GM21367 (cell line): Measurements from ENCODE around the gene SOWAHA.
"Not testable (repeated sequence)": the region's sequence is repeated elsewhere in the genome, so short reads cannot be mapped to it uniquely, and the experiment has no call there.

Experiments
- ATAC-seq: cut with Tn5 transposase; IDR thresholded peaks from one replicate; pipeline ENCODE4 v1.9.1; 2021; ENCODE audit not compliant: unreplicated experiment

SOWAHA gene

DNA sequence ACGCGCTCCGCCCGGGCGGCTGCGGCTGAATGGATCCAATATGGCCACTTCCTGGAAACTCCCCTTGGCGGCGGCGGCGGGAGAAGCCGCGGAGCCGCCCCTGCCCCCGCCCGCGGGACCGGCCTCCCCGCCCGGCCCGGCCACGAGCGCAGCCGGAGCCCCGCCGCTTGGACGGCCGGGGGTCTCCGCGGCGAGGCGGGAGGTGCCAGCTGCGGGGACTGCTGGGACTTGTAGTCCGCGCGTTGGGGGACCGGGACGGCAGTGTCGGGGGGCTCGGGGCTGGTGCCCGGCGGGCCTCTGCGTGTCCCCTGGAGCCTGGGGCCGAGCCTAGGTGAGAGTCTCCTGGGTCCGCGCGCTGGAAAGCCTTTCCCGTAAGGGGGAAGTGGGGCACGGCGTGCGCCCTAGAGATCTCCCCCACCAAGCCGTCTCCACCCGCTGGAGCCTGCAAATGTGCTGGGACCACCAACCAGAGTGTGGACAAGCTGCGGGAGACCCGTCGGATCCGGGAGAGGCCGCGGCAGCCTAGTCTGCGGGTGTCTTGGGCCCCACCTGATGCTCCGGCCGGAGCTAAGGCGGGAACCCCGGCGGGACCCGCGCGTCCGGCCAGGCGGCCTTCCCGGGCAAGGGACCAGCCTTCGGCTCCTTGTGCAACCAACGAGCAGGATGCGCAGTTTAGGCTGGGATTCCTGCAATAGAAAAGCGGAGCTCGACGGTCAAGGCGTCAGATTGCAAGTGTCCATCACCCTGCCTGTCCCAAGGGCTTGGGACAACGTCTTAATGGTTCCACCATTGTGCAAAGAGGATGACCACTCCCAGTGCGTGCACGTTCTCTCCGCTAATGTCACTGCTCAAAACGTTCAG is 35.7 kb upstream of the SOWAHA start, which contains the start of gene SEPTIN8:
SEPTIN8 (minus strand) TSS at position 31 of the 861 bp plus-strand sequence. CDS start 102 bp downstream, outside the sequence.
- ATAC-seq = no peak

GRCh38 chr5:132778129-132778528 is 35.0 kb upstream of the SOWAHA start:
- ATAC-seq = no peak

- ATAC-seq = no peak
Measured at GRCh38 chr5:132778856-132779255, 34.2 kb upstream of the SOWAHA start.

DNA sequence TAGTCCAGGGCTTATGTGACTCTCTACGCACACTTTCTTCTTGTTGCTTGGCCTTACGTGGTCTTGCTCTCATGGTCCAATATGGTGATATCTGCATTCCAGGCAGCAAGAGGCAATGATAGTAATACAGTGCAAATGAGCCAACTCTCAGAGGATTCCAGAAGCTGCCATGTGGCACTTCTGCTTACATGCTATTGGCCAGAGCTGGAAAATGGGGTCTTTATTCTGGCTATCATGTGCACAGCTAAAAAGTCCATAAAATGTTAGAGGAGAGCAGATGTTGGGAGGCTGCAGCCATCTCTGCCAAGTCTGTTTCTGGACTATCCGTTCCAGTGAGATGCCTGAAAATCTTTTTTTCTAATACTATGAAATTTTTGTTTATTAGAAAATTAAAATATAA is 33.1 kb upstream of the SOWAHA start:
- no peak for ATAC-seq

DNA sequence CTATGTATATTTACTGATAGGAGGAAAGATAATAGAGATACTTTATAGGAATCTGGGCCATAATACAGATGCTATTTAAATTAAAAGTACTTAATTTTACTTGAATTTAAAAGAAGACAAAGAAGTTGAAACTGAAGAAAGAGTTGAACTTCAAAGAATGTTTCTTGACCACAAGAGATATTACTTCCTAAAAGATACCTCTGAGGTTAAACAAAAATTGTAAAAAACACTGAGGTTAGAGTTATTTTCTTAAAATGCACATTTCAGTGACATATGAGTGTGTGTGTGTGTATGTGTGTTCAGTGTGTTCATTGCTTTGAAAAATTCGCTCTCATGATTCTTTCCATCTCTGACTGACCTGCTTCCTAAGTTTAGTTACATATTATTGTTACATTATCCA is 32.5 kb upstream of the SOWAHA start:
- ATAC-seq = no peak

DNA sequence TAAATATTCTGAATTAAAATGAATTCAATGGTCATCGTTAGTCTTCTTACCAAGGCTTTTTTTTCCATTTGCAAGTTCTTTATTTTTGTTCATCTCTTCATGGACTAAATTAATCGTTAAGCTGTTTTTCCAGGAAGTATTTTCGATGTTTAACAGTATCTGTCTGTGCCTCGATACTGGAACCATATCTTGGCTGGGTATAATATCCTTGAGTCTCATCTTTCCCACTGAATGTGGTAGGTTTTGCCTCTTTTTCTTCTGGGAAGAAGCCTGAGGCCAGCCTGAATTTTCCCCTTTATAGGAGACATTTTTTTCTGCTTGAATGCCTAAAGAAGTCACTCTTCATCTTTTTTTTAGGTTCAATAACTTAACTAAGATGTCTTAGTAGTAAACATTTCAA is 32.1 kb upstream of the SOWAHA start:
- ATAC-seq = no peak

DNA sequence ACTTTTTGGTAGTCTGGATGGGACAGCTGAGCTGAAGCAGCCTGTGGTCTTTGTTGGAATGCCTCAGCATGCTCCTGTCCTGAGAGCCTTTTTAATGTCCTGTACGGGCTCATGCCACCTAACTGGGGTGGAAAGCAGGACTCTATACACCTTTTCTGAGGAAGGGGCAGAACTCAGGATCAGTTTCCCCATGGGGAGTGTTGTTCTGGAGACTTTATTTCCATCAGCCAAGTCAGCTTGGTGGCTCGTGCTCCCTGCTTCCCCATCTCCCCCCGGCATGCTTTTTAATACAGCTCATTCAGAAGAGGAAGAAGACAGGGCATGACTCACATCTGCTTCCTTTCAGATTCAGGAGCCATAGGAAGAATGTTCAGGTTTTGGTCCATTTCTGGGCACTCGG is 31.0 kb upstream of the SOWAHA start:
- ATAC-seq = no peak

DNA sequence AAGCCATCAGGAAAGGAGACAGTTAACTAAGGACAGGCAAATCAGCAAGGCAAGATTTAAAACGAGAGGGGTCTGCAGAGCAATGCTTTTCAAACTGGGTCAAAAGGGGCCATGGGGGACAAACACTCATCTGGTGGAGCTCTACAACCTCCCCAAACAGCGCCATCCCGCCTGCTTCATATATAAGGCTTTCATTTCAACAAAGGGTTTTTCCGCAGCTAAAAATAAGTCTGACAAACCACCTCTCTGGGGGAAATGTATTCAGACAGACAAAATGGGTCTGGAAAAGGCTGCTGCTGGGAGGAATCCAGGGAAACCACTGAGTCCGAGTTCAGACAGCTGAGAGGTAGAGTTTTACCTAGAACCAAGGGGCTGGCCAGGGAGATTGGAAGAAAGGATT is 27.7 kb upstream of the SOWAHA start:
- ATAC-seq = no peak

DNA sequence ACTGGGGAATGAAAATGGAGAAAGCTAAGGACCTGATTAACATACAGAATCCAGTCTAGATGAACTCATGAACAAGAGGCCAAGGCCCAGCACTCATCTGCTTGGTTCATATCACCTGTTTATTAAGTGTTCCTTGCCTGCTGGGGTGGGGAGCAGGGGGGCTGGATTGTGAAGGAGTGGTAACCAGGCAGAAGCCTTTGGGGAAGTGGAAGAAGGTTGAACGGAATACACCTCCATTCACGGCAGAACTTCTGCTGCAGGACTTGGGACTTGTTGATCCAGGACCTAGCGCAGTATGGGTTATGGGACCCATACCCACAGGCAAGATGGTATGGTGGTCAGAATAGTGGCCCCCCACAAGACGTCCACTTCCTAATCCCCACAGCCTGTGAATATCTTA is 27.2 kb upstream of the SOWAHA start:
- no peak for ATAC-seq

DNA sequence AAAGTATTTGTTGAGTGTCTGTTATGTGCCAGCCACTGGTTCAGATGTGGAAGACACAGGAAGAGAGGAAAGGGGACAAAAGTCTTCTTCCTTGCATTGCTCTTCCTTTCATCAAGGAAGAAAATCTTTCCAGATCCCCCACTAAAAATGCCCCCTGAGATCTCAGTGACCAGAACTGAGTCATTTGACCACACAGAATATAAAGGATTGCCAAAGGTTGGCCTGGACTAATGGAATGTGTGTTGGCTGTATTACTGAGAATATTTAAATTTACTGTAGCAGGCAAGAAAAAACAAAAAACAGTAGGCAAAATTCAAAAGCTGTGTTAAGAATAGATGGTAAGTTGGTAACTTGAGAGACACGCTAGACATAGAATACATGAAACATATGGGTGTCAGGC is 26.0 kb upstream of the SOWAHA start:
- ATAC-seq = no peak

DNA sequence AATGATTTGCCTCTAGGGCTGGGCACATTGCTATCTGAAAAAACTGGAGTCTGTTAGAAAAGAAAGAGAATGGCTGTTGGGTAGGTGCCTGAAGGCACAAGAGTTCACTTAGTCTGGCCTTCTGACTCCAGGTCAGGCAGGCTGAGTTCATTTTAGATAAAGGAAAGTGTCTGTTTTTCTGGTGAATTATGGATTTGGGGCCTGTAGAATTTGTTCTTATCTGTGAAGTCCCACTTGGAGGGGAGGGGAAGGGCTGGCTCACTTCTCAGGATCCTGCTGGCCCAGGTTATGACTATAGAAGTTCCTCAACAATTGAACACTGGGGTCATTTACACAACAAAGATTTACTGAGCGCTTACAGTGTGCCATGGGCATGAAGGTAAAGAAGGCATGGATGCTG is 24.6 kb upstream of the SOWAHA start:
- no peak for ATAC-seq

- ATAC-seq = no peak
Measured at GRCh38 chr5:132788990-132789886, 23.9 kb upstream of the SOWAHA start.

GRCh38 chr5:132790201-132790865 is 22.8 kb upstream of the SOWAHA start:
- no peak for ATAC-seq

DNA sequence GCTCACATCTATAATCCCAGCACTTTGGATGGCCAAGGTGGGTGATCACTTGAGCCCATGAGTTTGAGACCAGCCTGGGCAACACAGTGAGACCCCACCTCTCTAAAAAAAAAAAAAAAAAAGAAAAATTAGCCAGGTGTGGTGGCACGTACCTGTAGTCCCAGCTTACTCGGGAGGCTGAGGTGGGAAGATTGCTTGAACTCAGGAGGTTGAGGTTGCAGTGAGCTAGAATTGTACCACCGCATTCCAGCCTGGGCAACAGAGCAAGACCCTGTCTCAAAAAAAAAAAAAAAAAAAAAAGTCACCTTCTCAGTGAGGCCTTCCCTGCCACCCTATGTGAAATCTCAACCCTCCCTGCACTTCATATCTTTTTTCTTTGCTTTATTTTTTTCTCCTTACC is 22.1 kb upstream of the SOWAHA start:
- ATAC-seq = no peak

DNA sequence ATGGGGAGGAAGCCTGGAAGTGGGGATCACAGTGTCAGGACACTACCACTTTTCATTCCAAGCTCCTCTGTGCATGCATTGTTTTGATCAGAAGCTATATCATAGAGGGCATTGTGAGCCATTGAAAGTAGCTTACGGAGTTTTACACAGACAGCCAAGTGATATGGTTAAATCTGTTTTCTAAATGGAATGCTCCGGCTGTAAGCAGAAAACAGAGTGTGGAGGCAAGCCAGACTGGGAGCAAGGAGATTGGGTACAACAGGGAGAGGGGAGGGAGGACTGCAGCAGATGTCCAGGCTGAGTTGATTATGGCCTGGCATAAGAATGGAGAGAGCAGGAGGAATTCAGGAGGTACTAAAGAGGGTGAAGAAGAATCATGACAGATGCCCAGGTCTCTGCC is 15.5 kb upstream of the SOWAHA start:
- ATAC-seq = no peak

DNA sequence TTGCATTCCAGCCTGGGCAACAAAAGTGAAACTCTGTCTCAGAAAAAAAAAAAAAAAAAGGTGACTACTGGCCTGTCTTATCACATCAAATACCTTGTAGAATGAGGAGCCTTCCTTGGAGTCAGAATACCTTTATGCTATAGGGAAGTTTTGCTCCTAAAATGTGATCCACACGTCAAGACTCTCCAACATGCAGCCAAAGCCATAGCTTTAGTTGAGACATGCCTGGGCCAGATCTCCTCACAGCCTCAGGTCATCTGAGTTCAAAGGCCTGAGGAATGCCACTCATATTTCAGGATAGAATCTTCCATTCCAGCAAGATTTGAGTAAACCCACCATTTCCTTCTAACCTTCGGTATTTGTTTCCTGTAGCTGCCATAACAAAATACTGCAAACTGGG is 13.7 kb upstream of the SOWAHA start:
- no peak for ATAC-seq

GRCh38 chr5:132800545-132800944 is 12.6 kb upstream of the SOWAHA start:
- no peak for ATAC-seq

GRCh38 chr5:132802044-132802684 is 10.9 kb upstream of the SOWAHA start:
- no peak for ATAC-seq

DNA sequence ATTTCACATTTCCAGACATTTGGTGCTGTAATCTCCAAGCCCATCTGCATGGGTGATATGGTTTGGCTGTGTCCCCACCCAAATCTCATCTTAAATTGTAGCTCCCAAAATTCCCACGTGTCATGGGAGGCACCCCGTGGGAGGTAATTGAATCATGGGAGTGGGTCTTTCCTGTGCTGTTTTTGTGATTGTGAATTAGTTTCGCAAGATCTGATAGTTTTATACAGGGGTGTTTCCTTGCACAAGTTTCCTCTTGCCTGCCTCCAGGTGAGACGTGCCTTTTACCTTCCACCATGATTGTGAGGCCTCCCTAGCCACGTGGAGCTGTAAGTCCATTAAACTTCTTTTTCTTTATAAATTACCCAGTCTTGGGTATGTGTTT is 10.4 kb upstream of the SOWAHA start:
- ATAC-seq = not testable (repeated sequence)

GRCh38 chr5:132804219-132804618 is 8.9 kb upstream of the SOWAHA start:
- not testable (repeated sequence) for ATAC-seq

DNA sequence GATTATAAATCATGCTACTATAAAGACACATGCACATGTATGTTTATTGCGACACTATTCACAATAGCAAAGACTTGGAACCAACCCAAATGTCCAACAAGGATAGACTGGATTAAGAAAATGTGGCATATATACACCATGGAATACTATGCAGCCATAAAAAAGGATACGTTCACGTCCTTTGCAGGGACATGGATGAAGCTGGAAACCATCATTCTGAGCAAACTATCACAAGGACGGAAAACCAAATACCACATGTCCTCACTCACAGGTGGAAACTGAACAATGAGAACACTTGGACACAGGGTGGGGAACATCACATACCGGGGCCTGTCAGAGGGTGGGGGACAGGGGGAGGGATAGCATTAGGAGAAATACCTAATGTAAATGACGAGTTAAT is 7.2 kb upstream of the SOWAHA start:
- not testable (repeated sequence) for ATAC-seq
